AG10803 (cell line): ENCODE measurements around the gene PCSK2.

Source experiments
- DNase-seq: peaks from one replicate; pipeline ENCODE4 v3.0.0; 2010; ENCODE audit warnings: low read depth
- H3K4me3 ChIP-seq: 2 replicates; pipeline ENCODE4 v1.5.1; 2011; ENCODE audit warnings: mild to moderate bottlenecking, low read length, control low read depth
- CTCF ChIP-seq: conservative IDR thresholded peaks from 2 replicates; pipeline ENCODE4 v1.5.1; 2011; ENCODE audit warnings: mild to moderate bottlenecking, low read length, control low read depth, inconsistent platforms

PCSK2 gene

DNA sequence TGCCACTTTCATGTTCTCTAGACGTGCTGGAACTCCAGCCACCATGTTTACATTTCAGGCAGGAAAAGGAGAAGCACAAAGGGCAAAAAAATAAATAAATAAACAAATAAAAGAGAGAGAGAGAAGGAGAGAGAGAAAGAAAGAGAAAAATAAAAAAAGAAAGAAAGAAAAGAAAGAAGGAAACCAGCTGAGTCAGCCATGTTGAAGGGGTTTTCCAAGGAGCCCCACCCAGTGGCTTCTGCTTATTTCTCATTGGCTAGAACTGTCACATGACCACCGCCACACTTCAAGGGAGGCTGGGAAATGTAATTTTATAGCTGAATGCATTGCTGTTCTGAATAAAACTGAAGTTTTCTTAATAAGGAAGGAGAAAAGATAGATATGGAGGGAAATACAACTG, 233.3 kb downstream of the PCSK2 start:
- H3K4me3 ChIP-seq, result no peak overlapping the region
- TF ChIP-seq CTCF, result no peak
- no peak for DNase-seq

DNA sequence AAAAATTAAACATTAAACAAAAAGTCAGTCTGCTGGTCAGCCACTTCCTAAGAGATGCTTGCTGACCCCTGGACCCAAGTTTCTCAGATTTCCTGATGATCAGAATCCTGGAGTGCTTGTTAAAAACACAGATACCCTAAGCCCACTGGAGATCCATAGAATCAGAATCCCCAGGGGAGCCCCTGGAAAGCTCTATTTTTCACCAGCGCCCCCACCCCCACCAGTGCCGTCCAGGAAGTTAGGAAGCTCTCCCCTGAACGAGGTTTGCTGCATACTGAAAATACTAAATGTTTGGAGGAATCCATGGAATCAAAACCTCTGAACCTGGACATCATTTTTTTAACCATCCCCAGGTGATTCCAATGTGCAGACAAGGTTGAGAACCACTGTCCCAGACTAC, 235.1 kb downstream of the PCSK2 start:
- no peak for TF ChIP-seq CTCF
- DNase-seq, result no peak
- H3K4me3 ChIP-seq, result no peak overlapping the region

DNA sequence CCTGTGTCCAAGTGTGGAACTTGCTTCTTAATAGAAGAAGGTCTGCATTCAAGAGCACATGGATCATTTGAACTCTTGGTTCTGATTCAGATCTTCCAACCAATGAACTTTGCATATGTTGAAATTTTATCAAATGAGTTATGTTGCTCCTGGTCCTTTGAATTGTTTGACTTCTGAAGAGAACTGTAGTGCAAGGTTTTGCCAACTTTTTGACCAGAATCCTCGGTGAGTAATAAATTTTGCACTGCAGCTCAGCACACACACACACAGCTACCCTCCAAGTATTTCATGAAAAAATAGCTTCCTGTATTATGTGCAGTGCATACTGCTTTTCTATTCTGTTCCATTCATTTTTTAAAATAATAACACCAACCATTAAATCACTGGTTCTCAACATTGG, 236.9 kb downstream of the PCSK2 start:
- H3K4me3 ChIP-seq, result no peak overlapping the region
- TF ChIP-seq CTCF, result no peak
- DNase-seq, result no peak

- TF ChIP-seq CTCF, result no peak
- DNase-seq, result no peak
- no peak overlapping the region for H3K4me3 ChIP-seq
These were observed 238.4 kb downstream of the PCSK2 start for GRCh38 chr20:17465236-17465635.

- no peak for TF ChIP-seq CTCF
- no peak for DNase-seq
- H3K4me3 ChIP-seq, result no peak overlapping the region
These were observed 239.8 kb downstream of the PCSK2 start for GRCh38 chr20:17466641-17467040.

- no peak overlapping the region for H3K4me3 ChIP-seq
- no peak for TF ChIP-seq CTCF
These were observed 240.3 kb downstream of the PCSK2 start for GRCh38 chr20:17467120-17467655.

GRCh38 chr20:17468073-17468840, 241.4 kb downstream of the PCSK2 start:
- no peak for TF ChIP-seq CTCF
- no peak for DNase-seq
- H3K4me3 ChIP-seq, result no peak overlapping the region

More at GRCh38 chr20:17467120-17467655, 240.3 kb downstream of the PCSK2 start:
- no peak for DNase-seq
